Liver (tissue), 9 donors: ENCODE results near the gene LRRC26. TPM values are rescaled to one million over a fixed set of nuclear protein-coding genes. Genes with fewer than 3 reads are reported as not detected.
"Not testable (repeated sequence)": the region's sequence is repeated elsewhere in the genome, so short reads cannot be mapped to it uniquely, and the experiment has no call there.

Experiments
- DNase-seq: peaks from one replicate; pipeline ENCODE4 v3.0.0-alpha.2; 2017; ENCODE audit warnings: low spot score
- H3K27ac ChIP-seq, 2 donors: one replicate each; pipeline ENCODE4 v1.7.0; 2013; ENCODE audit warnings: inconsistent platforms in 2 of 2, low read length in 2 of 2, control low read depth in 1 of 2, low read depth in 1 of 2, mild to moderate bottlenecking in 1 of 2
- H3K27me3 ChIP-seq, 4 donors: one replicate each; pipeline versions ENCODE4 v1.6.1 to v1.7.0; 2013; ENCODE audit warnings: low read length in 3 of 4, inconsistent platforms in 1 of 4, mild to moderate bottlenecking in 1 of 4, moderate library complexity in 1 of 4; ENCODE audit not compliant: control insufficient read depth in 4 of 4, insufficient read depth in 4 of 4
- H3K36me3 ChIP-seq, 4 donors: one replicate each; pipeline versions ENCODE4 v1.6.1 to v1.7.0; 2013; ENCODE audit warnings: low read length in 3 of 4, mild to moderate bottlenecking in 3 of 4, low read depth in 1 of 4, moderate library complexity in 1 of 4; ENCODE audit not compliant: control insufficient read depth in 4 of 4, insufficient read depth in 3 of 4
- H3K4me1 ChIP-seq, 4 donors: one replicate each; pipeline versions ENCODE4 v1.6.1 to v1.7.0; 2013; ENCODE audit warnings: low read length in 3 of 4, mild to moderate bottlenecking in 3 of 4, moderate library complexity in 1 of 4; ENCODE audit not compliant: control insufficient read depth in 4 of 4, insufficient read depth in 4 of 4
- H3K4me3 ChIP-seq, 3 donors: one replicate each; pipeline versions ENCODE4 v1.6.1 to v1.7.0; 2013; ENCODE audit warnings: low read length in 3 of 3, control low read depth in 1 of 3, low read depth in 1 of 3, mild to moderate bottlenecking in 1 of 3
- H3K9ac ChIP-seq, 2 donors: one replicate each; pipeline ENCODE4 v1.7.0; 2013; ENCODE audit warnings: low read length in 2 of 2, mild to moderate bottlenecking in 2 of 2, moderate library complexity in 2 of 2, control low read depth in 1 of 2, low read depth in 1 of 2
- H3K9me3 ChIP-seq, 4 donors: one replicate each; pipeline versions ENCODE4 v1.6.1 to v1.7.0; 2013; ENCODE audit warnings: low read length in 3 of 4; ENCODE audit not compliant: control insufficient read depth in 4 of 4
- EGR1 ChIP-seq, 2 donors: IDR thresholded peaks; 2 replicates each; pipeline ENCODE4 v1.6.1; 2016 to 2018; ENCODE audit warnings: antibody characterized with exemption in 2 of 2, low read depth in 2 of 2
- FOXA1 ChIP-seq: IDR thresholded peaks from 2 replicates; pipeline ENCODE4 v1.6.1; 2016; ENCODE audit warnings: antibody characterized with exemption
- FOXA2 ChIP-seq: IDR thresholded peaks from 2 replicates; pipeline ENCODE4 v1.6.1; 2016; ENCODE audit warnings: antibody characterized with exemption
- GABPA ChIP-seq, 2 donors: IDR thresholded peaks in 1 of 2; conservative IDR thresholded peaks in 1 of 2; 2 replicates each; pipeline ENCODE4 v1.6.1; 2016; ENCODE audit warnings: antibody characterized with exemption in 2 of 2, mild to moderate bottlenecking in 1 of 2, moderate library complexity in 1 of 2
- HNF4A ChIP-seq, 2 donors: conservative IDR thresholded peaks; 2 replicates each; pipeline ENCODE4 v1.6.1; 2016; ENCODE audit warnings: antibody characterized with exemption in 2 of 2, mild to moderate bottlenecking in 2 of 2
- JUND ChIP-seq, 2 donors: IDR thresholded peaks; 2 replicates each; pipeline ENCODE4 v1.6.1; 2016; ENCODE audit warnings: antibody characterized with exemption in 2 of 2
- MAX ChIP-seq: IDR thresholded peaks from 2 replicates; pipeline ENCODE4 v1.6.1; 2016; ENCODE audit warnings: antibody characterized with exemption
- NR2F2 ChIP-seq: IDR thresholded peaks from 2 replicates; pipeline ENCODE4 v1.6.1; 2016; ENCODE audit warnings: antibody characterized with exemption
- REST ChIP-seq: IDR thresholded peaks from 2 replicates; pipeline ENCODE4 v1.6.1; 2016; ENCODE audit warnings: antibody characterized with exemption, mild to moderate bottlenecking
- RXRA ChIP-seq, 2 donors: IDR thresholded peaks; 2 replicates each; pipeline ENCODE4 v1.6.1; 2017 to 2018; ENCODE audit warnings: antibody characterized with exemption in 2 of 2, mild to moderate bottlenecking in 1 of 2
- SP1 ChIP-seq: IDR thresholded peaks from 2 replicates; pipeline ENCODE4 v1.6.1; 2018; ENCODE audit warnings: antibody characterized with exemption, mild to moderate bottlenecking
- TAF1 ChIP-seq: conservative IDR thresholded peaks from 2 replicates; pipeline ENCODE4 v1.6.1; 2016; ENCODE audit warnings: antibody characterized with exemption, mild to moderate bottlenecking
- YY1 ChIP-seq: IDR thresholded peaks from 2 replicates; pipeline ENCODE4 v1.6.1; 2016; ENCODE audit warnings: antibody characterized with exemption, mild to moderate bottlenecking
- ZBTB33 ChIP-seq: IDR thresholded peaks from 2 replicates; pipeline ENCODE4 v1.6.1; 2016; ENCODE audit warnings: antibody characterized with exemption
- WGBS: extraction: QIAGEN DNeasy Blood & Tissue Kit; methylation state at CpG from one replicate; pipeline ENCODE4 v1.1.7; 2013; 5-methylcytosine and 5-hydroxymethylcytosine counted together
- polyA plus RNA-seq, 2 donors: library from polyadenylated mRNA; stranded (reverse) in 1 of 2; unstranded in 1 of 2; fragments of 200-250 nt in 1 of 2; fragments of >200 nt in 1 of 2; fragmentation: Nextera tagmentation in 1 of 2; extraction: Ambion mirVana in 1 of 2; gene quantifications; one replicate each; pipeline versions ENCODE4 v1.2.1 to v1.2.3, GENCODE V29; 2013 to 2015
- total RNA-seq, 2 donors: library from RNA; depleted of rRNA; stranded (reverse); fragments of >200 nt; gene quantifications; one replicate each; pipeline ENCODE4 v1.2.3, GENCODE V29; 2014
- TF ChIP-seq, protein P1 (sequence below): fragments of 150-350 bp; IDR thresholded peaks from 2 replicates; pipeline ENCODE4 v1.5.1; 2017; ENCODE audit warnings: improper control_type of control experiment, low read depth, low read length; ENCODE audit not compliant: missing input control
- donor health status: healthy.
- donor health status: healthy.
- donor health status: healthy.
- donor health status: healthy.
- donor health status: healthy.

LRRC26 gene
- total and polyA plus RNA-seq, 4 donors: 0.09 to 0.17 TPM; not detected in 2

- Histone ChIP-seq H3K9ac (no peak overlapping the region), H3K4me1 (no peaks in the 10 kb centered on the region), H3K9me3 (no peaks in the 10 kb centered on the region), H3K36me3 (no peaks in the 10 kb centered on the region), H3K4me3 (no peak overlapping the region), H3K27me3 (peaks cover 6 to 17% (median 11%) of the 10 kb centered on the region in 4 donors), H3K27ac (no peak overlapping the region)
- no peak for DNase-seq
- no peak for TF ChIP-seq FOXA2
- TF ChIP-seq SP1: no peak
- 71% methylated on average over 23 of the region's 23 CpGs for WGBS
Measured at GRCh38 chr9:137136881-137137607, 32.8 kb downstream of the LRRC26 start.

GRCh38 chr9:137136261-137136880 lies 33.5 kb downstream of the LRRC26 start:
- no peak overlapping the region for H3K27ac ChIP-seq
- WGBS: 33% methylated on average over 27 of the region's 27 CpGs
- DNase-seq: no peak
- no peak for TF ChIP-seq TAF1
- TF ChIP-seq RXRA (IDR thresholded peaks at IDR 0.05): no peak
- H3K4me3 ChIP-seq: no peak overlapping the region
- H3K9ac ChIP-seq: no peak overlapping the region
- peaks cover 6 to 17% (median 11%) of the 10 kb centered on the region in 4 donors for H3K27me3 ChIP-seq
- no peaks in the 10 kb centered on the region for H3K36me3 ChIP-seq
- H3K9me3 ChIP-seq: peaks cover 0 to 1% (median 0%) of the 10 kb centered on the region in 4 donors
- no peaks in the 10 kb centered on the region for H3K4me1 ChIP-seq

GRCh38 chr9:137135154-137135553 lies 34.7 kb downstream of the LRRC26 start:
- H3K4me3 ChIP-seq, H3K9ac ChIP-seq, H3K9me3 ChIP-seq, H3K4me1 ChIP-seq, H3K27ac ChIP-seq, H3K36me3 ChIP-seq, DNase-seq: not testable (repeated sequence)
- 84% methylated on average over 9 of the region's 9 CpGs for WGBS
- peaks cover 6 to 17% (median 11%) of the 10 kb centered on the region in 4 donors for H3K27me3 ChIP-seq

DNA sequence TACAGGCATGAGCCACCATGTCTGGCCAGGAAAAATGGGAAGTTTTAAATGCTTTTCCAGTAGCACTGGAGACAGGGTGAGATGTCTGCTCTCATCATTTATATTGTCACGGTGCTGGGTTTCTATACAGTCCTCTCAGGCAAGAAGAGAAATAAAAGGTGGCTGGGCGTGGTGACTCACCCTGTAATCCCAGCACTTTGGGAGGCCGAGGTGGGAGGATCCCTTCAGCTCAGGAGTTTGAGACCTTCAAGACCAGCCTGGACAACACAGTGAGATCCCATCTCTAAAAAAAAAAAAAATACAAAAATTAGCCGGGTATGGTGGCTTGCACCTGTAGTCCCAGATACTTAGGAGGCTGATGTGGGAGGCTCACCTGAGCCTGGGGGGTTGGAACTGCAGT lies 35.7 kb downstream of the LRRC26 start:
- Histone ChIP-seq H3K27me3 (peaks cover 4 to 17% (median 10%) of the 10 kb centered on the region in 4 donors), H3K4me3 (no peak overlapping the region), H3K9me3 (peaks cover 0 to 1% (median 0%) of the 10 kb centered on the region in 4 donors), H3K9ac (no peak overlapping the region), H3K27ac (no peak overlapping the region), H3K36me3 (no peaks in the 10 kb centered on the region), H3K4me1 (peaks cover 0 to 6% (median 6%) of the 10 kb centered on the region in 4 donors)
- DNase-seq: no peak
- 70% methylated on average over 4 of the region's 4 CpGs for WGBS
- TF ChIP-seq FOXA2 (no peak), REST (no peak), RXRA (IDR thresholded peaks at IDR 0.05) (no peak), EGR1 (IDR thresholded peaks at IDR 0.05; ENCODE audit: low read depth in 2 of 2) (no peak), FOXA1 (no peak), HNF4A (conservative IDR thresholded peaks at IDR 0.05) (no peak), YY1 (no peak), GABPA (IDR thresholded peaks at IDR 0.05 in 1 of 2, conservative IDR thresholded peaks at IDR 0.05 in 1 of 2) (no peak), JUND (IDR thresholded peaks at IDR 0.05) (no peak), MAX (no peak), ZBTB33 (no peak), NR2F2 (no peak)
- TF ChIP-seq, protein P1, sequence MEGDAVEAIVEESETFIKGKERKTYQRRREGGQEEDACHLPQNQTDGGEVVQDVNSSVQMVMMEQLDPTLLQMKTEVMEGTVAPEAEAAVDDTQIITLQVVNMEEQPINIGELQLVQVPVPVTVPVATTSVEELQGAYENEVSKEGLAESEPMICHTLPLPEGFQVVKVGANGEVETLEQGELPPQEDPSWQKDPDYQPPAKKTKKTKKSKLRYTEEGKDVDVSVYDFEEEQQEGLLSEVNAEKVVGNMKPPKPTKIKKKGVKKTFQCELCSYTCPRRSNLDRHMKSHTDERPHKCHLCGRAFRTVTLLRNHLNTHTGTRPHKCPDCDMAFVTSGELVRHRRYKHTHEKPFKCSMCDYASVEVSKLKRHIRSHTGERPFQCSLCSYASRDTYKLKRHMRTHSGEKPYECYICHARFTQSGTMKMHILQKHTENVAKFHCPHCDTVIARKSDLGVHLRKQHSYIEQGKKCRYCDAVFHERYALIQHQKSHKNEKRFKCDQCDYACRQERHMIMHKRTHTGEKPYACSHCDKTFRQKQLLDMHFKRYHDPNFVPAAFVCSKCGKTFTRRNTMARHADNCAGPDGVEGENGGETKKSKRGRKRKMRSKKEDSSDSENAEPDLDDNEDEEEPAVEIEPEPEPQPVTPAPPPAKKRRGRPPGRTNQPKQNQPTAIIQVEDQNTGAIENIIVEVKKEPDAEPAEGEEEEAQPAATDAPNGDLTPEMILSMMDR: no peak
